ENCODE results near the gene SEMA3G. TPM values are rescaled to one million over a fixed set of nuclear protein-coding genes. Genes with fewer than 3 reads are reported as not detected.

Gene SEMA3G
- total RNA-seq, 1 experiment from 2014 or later: not detected

- no TSS peak for BruUV-seq (replicated peaks)
- TF ChIP-seq EZH2 (IDR thresholded peaks at IDR 0.05; ENCODE audit: borderline replicate concordance, low read depth, low read length, poor library complexity, severe bottlenecking) (no peak), CTCF (conservative IDR thresholded peaks at IDR 0.05; ENCODE audit: low read depth, low read length) (no peak)
- Histone ChIP-seq H3K4me1 (ENCODE audit: insufficient read depth, low read length, poor library complexity, severe bottlenecking) (no peaks in the 10 kb centered on the region), H3K4me3 (ENCODE audit: low read depth, low read length, poor library complexity, severe bottlenecking) (no peak overlapping the region), H3K36me3 (ENCODE audit: insufficient read depth, low read length, poor library complexity, severe bottlenecking) (peaks cover 3% of the 10 kb centered on the region), H3K27ac (ENCODE audit: low read depth, low read length, poor library complexity, severe bottlenecking) (no peak overlapping the region), H3K9me3 (ENCODE audit: low read depth, low read length, poor library complexity, severe bottlenecking) (no peaks in the 10 kb centered on the region), H3K27me3 (replicated peaks; ENCODE audit: insufficient read depth, low read depth, low read length, poor library complexity) (no peaks in the 10 kb centered on the region)
- ChIA-PET POLR2A (ENCODE audit: low non-redundant PET) (no interaction called here), CTCF (interaction anchor here (0.6 kb wide), 1 partner anchor 162 kb away, joined by 9 read pairs; no protein-coding TSS in a partner anchor)
- intact Hi-C loops (cut with micrococcal nuclease; ENCODE audit: unreplicated experiment): no loop called here
- DNase-seq (ENCODE audit: low spot score): no peak
These were observed 44.6 kb downstream of the SEMA3G start for GRCh38 chr3:52400275-52400793.

- Histone ChIP-seq H3K27ac (ENCODE audit: low read depth, low read length, poor library complexity, severe bottlenecking) (no peak overlapping the region), H3K9me3 (ENCODE audit: low read depth, low read length, poor library complexity, severe bottlenecking) (no peaks in the 10 kb centered on the region), H3K36me3 (ENCODE audit: insufficient read depth, low read length, poor library complexity, severe bottlenecking) (no peaks in the 10 kb centered on the region), H3K27me3 (replicated peaks; ENCODE audit: insufficient read depth, low read depth, low read length, poor library complexity) (no peaks in the 10 kb centered on the region), H3K4me3 (ENCODE audit: low read depth, low read length, poor library complexity, severe bottlenecking) (no peak overlapping the region), H3K4me1 (ENCODE audit: insufficient read depth, low read length, poor library complexity, severe bottlenecking) (no peaks in the 10 kb centered on the region)
- intact Hi-C loops (cut with micrococcal nuclease; ENCODE audit: unreplicated experiment): no loop called here
- POLR2A ChIA-PET (ENCODE audit: low non-redundant PET): no interaction called here
- no peak for DNase-seq (ENCODE audit: low spot score)
- BruUV-seq (replicated peaks): no TSS peak
- TF ChIP-seq CTCF (conservative IDR thresholded peaks at IDR 0.05; ENCODE audit: low read depth, low read length) (no peak), EZH2 (IDR thresholded peaks at IDR 0.05; ENCODE audit: borderline replicate concordance, low read depth, low read length, poor library complexity, severe bottlenecking) (no peak)
- CTCF ChIA-PET: no interaction called here
These were observed 45.3 kb downstream of the SEMA3G start for GRCh38 chr3:52399593-52399992.

GRCh38 chr3:52399131-52399530 is 45.8 kb downstream of the SEMA3G start:
- Histone ChIP-seq H3K36me3 (ENCODE audit: insufficient read depth, low read length, poor library complexity, severe bottlenecking) (no peaks in the 10 kb centered on the region), H3K4me3 (ENCODE audit: low read depth, low read length, poor library complexity, severe bottlenecking) (no peak overlapping the region), H3K9me3 (ENCODE audit: low read depth, low read length, poor library complexity, severe bottlenecking) (no peaks in the 10 kb centered on the region), H3K4me1 (ENCODE audit: insufficient read depth, low read length, poor library complexity, severe bottlenecking) (no peaks in the 10 kb centered on the region), H3K27ac (ENCODE audit: low read depth, low read length, poor library complexity, severe bottlenecking) (no peak overlapping the region), H3K27me3 (replicated peaks; ENCODE audit: insufficient read depth, low read depth, low read length, poor library complexity) (no peaks in the 10 kb centered on the region)
- DNase-seq (ENCODE audit: low spot score): no peak
- intact Hi-C loops (cut with micrococcal nuclease; ENCODE audit: unreplicated experiment): no loop called here
- no TSS peak for BruUV-seq (replicated peaks)
- TF ChIP-seq CTCF (conservative IDR thresholded peaks at IDR 0.05; ENCODE audit: low read depth, low read length) (no peak), EZH2 (IDR thresholded peaks at IDR 0.05; ENCODE audit: borderline replicate concordance, low read depth, low read length, poor library complexity, severe bottlenecking) (no peak)
- POLR2A ChIA-PET (ENCODE audit: low non-redundant PET): no interaction called here
- CTCF ChIA-PET: no interaction called here
